VCaP (cell line): ENCODE results near the gene FCN2.

ENCODE experiments used
- H3K27ac ChIP-seq: fragments of 450-650 bp; 2 replicates; pipeline ENCODE4 v1.5.1; 2017
- TF ChIP-seq, protein P1 (sequence below): fragments of 450-650 bp; conservative IDR thresholded peaks from 2 replicates; pipeline ENCODE4 v1.5.1; 2017; ENCODE audit warnings: mild to moderate bottlenecking, moderate library complexity

The FCN2 gene

DNA sequence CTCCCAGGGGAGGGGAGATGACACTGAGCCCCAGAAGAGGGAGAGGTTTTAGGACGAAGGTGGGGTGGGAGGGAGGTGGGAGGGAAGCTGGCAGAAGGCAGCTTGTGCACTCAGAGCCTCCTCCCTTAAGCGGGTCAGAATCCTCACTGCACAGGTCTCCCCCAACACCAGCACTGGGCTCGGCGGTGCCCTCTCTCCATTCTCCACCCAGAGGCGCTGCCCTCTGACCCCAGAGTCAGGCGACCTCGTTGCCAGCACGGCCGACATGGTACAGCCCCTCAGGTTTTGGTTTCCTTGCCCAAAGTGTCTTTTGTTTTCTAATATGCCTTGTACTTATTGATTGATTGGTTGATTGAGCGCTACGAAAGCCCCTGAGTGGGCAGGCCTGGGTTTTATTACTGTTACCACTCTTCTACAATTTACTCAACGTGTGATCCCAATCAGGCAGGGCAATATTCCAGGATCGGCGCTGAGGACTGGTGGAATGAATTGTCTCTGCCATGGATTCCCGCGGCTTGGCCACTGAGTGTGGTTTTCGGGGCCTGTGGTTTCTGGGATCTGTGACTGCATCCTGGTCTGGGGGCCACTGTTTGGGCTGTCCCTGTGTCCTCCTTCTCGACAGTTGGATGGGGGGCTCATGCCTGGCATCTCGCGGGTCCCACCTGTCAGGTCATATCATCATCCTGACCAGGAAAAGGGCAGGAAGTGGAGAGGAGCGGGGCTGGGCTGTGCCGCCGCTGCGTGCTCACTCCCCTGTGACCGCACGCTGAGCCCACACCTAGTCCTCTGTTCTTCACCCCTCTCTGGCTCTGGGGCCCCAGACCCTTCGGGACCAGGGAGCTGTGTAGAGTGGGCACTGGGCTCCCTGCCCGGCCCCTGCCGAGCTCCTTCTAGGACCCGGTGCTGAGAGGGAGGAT lies 9.6 kb upstream of the FCN2 start:
- TF ChIP-seq, protein P1, sequence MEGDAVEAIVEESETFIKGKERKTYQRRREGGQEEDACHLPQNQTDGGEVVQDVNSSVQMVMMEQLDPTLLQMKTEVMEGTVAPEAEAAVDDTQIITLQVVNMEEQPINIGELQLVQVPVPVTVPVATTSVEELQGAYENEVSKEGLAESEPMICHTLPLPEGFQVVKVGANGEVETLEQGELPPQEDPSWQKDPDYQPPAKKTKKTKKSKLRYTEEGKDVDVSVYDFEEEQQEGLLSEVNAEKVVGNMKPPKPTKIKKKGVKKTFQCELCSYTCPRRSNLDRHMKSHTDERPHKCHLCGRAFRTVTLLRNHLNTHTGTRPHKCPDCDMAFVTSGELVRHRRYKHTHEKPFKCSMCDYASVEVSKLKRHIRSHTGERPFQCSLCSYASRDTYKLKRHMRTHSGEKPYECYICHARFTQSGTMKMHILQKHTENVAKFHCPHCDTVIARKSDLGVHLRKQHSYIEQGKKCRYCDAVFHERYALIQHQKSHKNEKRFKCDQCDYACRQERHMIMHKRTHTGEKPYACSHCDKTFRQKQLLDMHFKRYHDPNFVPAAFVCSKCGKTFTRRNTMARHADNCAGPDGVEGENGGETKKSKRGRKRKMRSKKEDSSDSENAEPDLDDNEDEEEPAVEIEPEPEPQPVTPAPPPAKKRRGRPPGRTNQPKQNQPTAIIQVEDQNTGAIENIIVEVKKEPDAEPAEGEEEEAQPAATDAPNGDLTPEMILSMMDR = no peak
- no peak overlapping the region for H3K27ac ChIP-seq

DNA sequence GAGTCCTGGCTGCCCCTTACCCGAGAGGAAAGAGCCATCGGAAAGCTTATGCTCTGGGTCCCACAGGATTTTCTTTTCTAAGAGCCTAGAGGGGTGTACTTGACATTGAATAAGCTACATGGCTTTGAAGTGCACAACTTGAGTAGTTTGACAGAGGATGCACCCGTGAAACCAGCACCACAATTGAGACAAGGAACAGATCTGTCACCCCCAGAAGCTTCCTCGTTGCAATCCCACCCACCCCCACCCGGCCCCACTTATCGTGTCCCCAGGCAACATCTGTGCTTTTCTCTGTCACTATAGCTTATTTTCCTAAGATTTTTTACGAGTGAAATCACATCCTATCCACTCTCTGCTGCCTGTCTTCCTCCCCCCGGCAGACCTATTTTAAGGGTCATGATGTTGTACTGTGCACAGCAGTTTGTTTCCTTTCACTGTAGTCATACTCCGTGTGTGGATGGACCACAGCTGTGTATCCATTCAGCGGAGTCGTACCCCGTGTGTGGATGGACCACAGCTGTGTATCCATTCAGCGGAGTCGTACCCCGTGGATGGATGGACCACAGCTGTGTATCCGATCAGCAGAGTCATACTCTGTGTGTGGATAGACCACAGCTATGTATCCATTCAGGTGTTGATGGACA lies 8.8 kb upstream of the FCN2 start:
- no peak overlapping the region for H3K27ac ChIP-seq

DNA sequence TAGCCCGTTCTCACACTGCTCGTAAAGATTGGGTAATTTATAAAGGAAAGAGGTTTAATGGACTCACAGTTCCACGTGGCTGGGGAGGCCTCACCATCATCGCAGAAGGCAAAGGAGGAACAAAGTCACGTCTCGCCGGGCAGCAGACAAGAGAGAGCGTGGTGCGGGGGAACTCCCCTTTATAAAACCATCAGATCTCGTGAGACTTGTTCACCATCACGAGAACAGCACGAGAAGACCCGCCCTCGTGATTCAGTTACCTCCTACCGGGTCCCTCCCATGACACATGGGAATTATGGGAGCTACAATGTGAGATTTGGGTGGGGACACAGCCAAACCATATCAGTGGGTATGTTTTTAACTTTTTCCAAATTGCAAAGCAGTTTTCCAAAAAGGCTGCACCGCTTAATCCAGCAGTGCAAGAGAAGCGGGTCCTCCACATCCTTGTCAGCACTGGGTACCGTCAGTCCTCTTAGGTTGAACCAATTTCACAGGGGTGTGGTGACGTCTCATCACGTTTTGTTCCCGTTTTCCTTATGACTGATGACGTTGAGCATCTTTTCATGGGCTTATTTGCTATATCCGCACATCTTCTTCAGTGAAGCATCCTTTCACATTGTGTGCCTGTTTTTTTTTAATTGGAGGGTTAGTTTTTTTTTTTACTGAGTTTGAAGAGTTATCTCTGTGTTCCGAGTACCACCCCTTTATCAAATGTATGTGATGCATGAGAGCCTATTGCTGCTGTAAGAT lies 8.0 kb upstream of the FCN2 start:
- no peak overlapping the region for H3K27ac ChIP-seq
- TF ChIP-seq, protein P1 = no peak

More for the DNA sequence above, 8.8 kb upstream of the FCN2 start:
- TF ChIP-seq, protein P1 = no peak

DNA sequence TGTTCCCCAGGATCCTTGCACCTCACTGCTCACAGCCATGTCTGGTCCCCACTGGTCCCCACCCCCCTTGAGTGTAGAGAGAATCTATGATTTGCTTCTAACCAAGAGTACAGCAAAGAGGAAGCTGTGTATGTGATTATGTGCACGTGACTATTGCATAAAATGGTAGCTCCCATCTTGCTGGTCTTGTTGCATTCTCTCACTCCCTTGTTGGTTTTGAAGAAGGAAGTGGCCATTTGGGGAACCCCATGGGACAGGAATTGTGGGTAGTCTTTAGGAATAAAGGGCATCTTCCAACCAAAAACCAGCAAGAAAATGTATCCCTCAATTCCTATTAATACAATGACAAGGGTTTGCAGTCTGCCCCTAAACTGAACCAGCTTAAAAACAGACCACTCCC lies 5.2 kb upstream of the FCN2 start:
- TF ChIP-seq, protein P1 = no peak

DNA sequence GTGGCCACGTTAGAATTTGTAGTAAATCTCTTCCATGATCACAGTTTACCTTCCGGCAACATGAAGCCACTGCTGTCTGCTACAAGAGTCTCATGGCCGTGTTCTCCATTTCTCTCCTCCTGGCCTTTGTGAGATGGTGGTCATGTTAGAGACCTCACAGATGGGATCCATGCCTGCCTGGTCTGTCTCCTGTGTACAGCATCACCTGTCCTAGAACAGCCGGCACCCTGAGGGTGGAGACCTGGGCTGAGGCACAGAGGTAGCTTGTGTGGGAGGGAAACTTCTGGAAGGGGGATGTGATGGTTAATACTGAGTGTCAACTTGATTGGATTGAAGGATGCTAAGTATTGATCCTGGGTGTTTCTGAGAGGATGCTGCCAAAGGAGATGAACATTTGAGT lies 3.1 kb upstream of the FCN2 start:
- no peak overlapping the region for H3K27ac ChIP-seq
- TF ChIP-seq, protein P1 = no peak

More for the DNA sequence above, 5.2 kb upstream of the FCN2 start:
- H3K27ac ChIP-seq = no peak overlapping the region

DNA sequence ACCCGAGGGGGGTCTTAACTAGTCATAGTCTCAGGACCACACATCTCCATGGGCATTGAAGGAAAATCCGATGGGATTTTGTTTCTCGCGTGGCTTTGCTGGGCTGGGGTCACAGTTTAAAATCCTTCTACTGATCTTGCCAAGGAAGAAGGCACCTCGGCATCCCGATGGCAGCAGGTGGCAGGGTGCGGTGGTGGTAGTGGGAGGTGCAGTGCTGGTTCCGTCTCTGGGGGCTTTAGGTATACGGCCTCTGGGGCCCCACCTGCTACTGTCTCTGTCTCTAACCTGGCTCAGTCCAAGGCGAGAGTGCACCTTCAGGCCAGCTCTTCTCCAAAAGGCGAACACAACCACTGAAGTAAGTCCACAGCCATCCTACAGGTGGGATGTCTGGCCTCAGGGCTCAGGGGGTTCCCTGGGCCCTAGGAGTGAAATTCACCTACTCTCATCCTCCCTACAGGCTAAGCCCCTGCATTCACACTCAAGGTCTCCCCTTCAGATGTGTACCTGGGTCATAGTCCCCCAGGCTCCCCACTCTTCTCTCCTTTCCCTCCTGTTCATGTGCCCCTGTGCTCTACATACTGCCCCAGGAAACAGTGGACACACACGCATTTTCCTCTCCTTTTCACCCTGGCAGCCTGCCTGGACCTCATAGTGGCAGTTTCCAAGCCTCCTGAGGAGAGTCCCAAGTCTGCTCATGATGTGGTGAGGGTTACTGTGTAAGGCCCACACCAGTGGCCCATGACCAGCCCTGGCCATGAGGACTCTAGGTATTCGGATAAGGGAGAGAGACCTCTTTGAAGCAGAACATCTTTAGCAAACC lies 736 bp upstream of the FCN2 start:
- no peak overlapping the region for H3K27ac ChIP-seq
- TF ChIP-seq, protein P1 = no peak
